GM19438 (cell line): ENCODE data around the gene GALNT18.

Experiments used
- ATAC-seq: cut with Tn5 transposase; IDR thresholded peaks from one replicate; pipeline ENCODE4 v1.9.1; 2021; ENCODE audit warnings: low read depth; ENCODE audit not compliant: unreplicated experiment

Gene GALNT18

GRCh38 chr11:11397036-11397415, 224.8 kb downstream of the GALNT18 start:
- ATAC-seq = no peak

GRCh38 chr11:11396301-11397035, 225.3 kb downstream of the GALNT18 start:
- ATAC-seq = no peak

- ATAC-seq = no peak
These were observed 226.7 kb downstream of the GALNT18 start for GRCh38 chr11:11395126-11395525.

GRCh38 chr11:11394241-11394640, 227.6 kb downstream of the GALNT18 start:
- no peak for ATAC-seq

GRCh38 chr11:11391796-11392463, 229.9 kb downstream of the GALNT18 start:
- no peak for ATAC-seq

GRCh38 chr11:11391169-11391568, 230.6 kb downstream of the GALNT18 start:
- ATAC-seq = no peak

GRCh38 chr11:11390068-11390771, 231.6 kb downstream of the GALNT18 start:
- no peak for ATAC-seq

- no peak for ATAC-seq
These were observed 232.6 kb downstream of the GALNT18 start for GRCh38 chr11:11389238-11389637.

GRCh38 chr11:11387622-11388305, 234.0 kb downstream of the GALNT18 start:
- no peak for ATAC-seq

- no peak for ATAC-seq
These were observed 234.6 kb downstream of the GALNT18 start for GRCh38 chr11:11387207-11387606.

- ATAC-seq = no peak
These were observed 237.0 kb downstream of the GALNT18 start for GRCh38 chr11:11384829-11385228.

GRCh38 chr11:11383995-11384394, 237.8 kb downstream of the GALNT18 start:
- no peak for ATAC-seq

GRCh38 chr11:11382858-11383532, 238.8 kb downstream of the GALNT18 start:
- ATAC-seq = no peak

GRCh38 chr11:11381471-11382105, 240.2 kb downstream of the GALNT18 start:
- no peak for ATAC-seq

GRCh38 chr11:11380883-11381282, 240.9 kb downstream of the GALNT18 start:
- ATAC-seq = no peak

- no peak for ATAC-seq
These were observed 241.5 kb downstream of the GALNT18 start for GRCh38 chr11:11380340-11380739.

- ATAC-seq = no peak
These were observed 242.1 kb downstream of the GALNT18 start for GRCh38 chr11:11379661-11380060.

GRCh38 chr11:11378184-11378940, 243.4 kb downstream of the GALNT18 start:
- no peak for ATAC-seq
